HepG2 (cell line): Measurements from ENCODE around the gene FRMD4A.

Experiments
- FOXA1 ChIP-seq, 2 experiments: fragments of 450-650 bp in 1 of 2; sonication (generic) in 1 of 2; formaldehyde crosslinking in 1 of 2; IDR thresholded peaks; 2 replicates each; pipeline versions ENCODE4 v1.4.0 to v1.6.1; 2016 to 2020; ENCODE audit warnings: missing genetic modification reagents in 1 of 2
- JUN ChIP-seq: sonication (generic); formaldehyde crosslinking; IDR thresholded peaks from 2 replicates; pipeline ENCODE4 v1.4.0; 2020; ENCODE audit warnings: mild to moderate bottlenecking, missing genetic modification reagents
- KDM4B ChIP-seq: sonication (generic); formaldehyde crosslinking; IDR thresholded peaks from 2 replicates; pipeline ENCODE4 v1.4.0; 2020; ENCODE audit warnings: missing genetic modification reagents
- NKX3-1 ChIP-seq: sonication (generic); formaldehyde crosslinking; IDR thresholded peaks from 2 replicates; pipeline ENCODE4 v1.5.0; 2020; ENCODE audit warnings: missing genetic modification reagents
- RAD21 ChIP-seq: fragments of 450-650 bp; formaldehyde crosslinking; IDR thresholded peaks from 2 replicates; pipeline ENCODE4 v1.5.0; 2020; ENCODE audit warnings: mild to moderate bottlenecking
- RXRA ChIP-seq: sonication (generic); formaldehyde crosslinking; IDR thresholded peaks from 2 replicates; pipeline ENCODE4 v1.5.1; 2020; ENCODE audit warnings: missing genetic modification reagents
- TAF15 ChIP-seq: fragments of 200-400 bp; formaldehyde crosslinking; IDR thresholded peaks from one replicate; pipeline ENCODE4 v1.6.1; 2018; ENCODE audit warnings: mild to moderate bottlenecking, low read depth, low read length; ENCODE audit not compliant: poor library complexity, severe bottlenecking
- ZSCAN20 ChIP-seq: sonication (generic); formaldehyde crosslinking; IDR thresholded peaks from 2 replicates; pipeline ENCODE4 v1.4.0; 2020; ENCODE audit warnings: missing genetic modification reagents, mild to moderate bottlenecking, borderline replicate concordance

GRCh38 chr10:14026325-14026724 lies 304.4 kb downstream of the FRMD4A start:
- TF ChIP-seq KDM4B (CRISPR knock-in tag) (no peak), FOXA1 (IDR thresholded peaks at IDR 0.05) (no peak), FOXA1 (CRISPR knock-in tag; IDR thresholded peaks at IDR 0.05) (no peak), JUN (no peak), RXRA (no peak), ZSCAN20 (CRISPR knock-in tag) (no peak), TAF15 (no peak), RAD21 (CRISPR knock-in tag) (no peak), NKX3-1 (CRISPR knock-in tag) (no peak)
